ENCODE measurements around the gene RFFL.

RFFL gene

GRCh38 chr17:35018814-35019213, 44.7 kb downstream of the RFFL start:
- H3K9ac ChIP-seq (ENCODE audit: insufficient read length, low read depth): no peak overlapping the region
- no peak for TF ChIP-seq ZNF274 (IDR thresholded peaks at IDR 0.05; ENCODE audit: low read depth, low read length)
- no peak for TF ChIP-seq YY1 (IDR thresholded peaks at IDR 0.05; ENCODE audit: insufficient read depth, insufficient read length)
- no peak for TF ChIP-seq SUZ12 (IDR thresholded peaks at IDR 0.05; ENCODE audit: extremely low read depth, insufficient read depth, insufficient read length)

GRCh38 chr17:35017021-35017420, 46.5 kb downstream of the RFFL start:
- TF ChIP-seq ZNF274 (IDR thresholded peaks at IDR 0.05; ENCODE audit: low read depth, low read length) (no peak), YY1 (IDR thresholded peaks at IDR 0.05; ENCODE audit: insufficient read depth, insufficient read length) (no peak), SUZ12 (IDR thresholded peaks at IDR 0.05; ENCODE audit: extremely low read depth, insufficient read depth, insufficient read length) (no peak)
- H3K4me3 ChIP-seq (ENCODE audit: insufficient read length, low read depth): no peak overlapping the region
- no peaks in the 10 kb centered on the region for H3K27me3 ChIP-seq (ENCODE audit: insufficient read depth, insufficient read length)
- no peak overlapping the region for H3K9ac ChIP-seq (ENCODE audit: insufficient read length, low read depth)
- H3K4me1 ChIP-seq (ENCODE audit: insufficient read depth, insufficient read length): no peaks in the 10 kb centered on the region
- DNase-seq (ENCODE audit: low read depth, low spot score): no peak
- no peaks in the 10 kb centered on the region for H3K9me3 ChIP-seq (ENCODE audit: insufficient read depth, low read length)
- H3K36me3 ChIP-seq (ENCODE audit: insufficient read depth, insufficient read length, low read length): peaks cover 28% of the 10 kb centered on the region

More at GRCh38 chr17:35018814-35019213, 44.7 kb downstream of the RFFL start:
- peaks cover 28% of the 10 kb centered on the region for H3K36me3 ChIP-seq (ENCODE audit: insufficient read depth, insufficient read length, low read length)
- no peaks in the 10 kb centered on the region for H3K4me1 ChIP-seq (ENCODE audit: insufficient read depth, insufficient read length)
- no peak overlapping the region for H3K4me3 ChIP-seq (ENCODE audit: insufficient read length, low read depth)
- no peaks in the 10 kb centered on the region for H3K9me3 ChIP-seq (ENCODE audit: insufficient read depth, low read length)
- no peaks in the 10 kb centered on the region for H3K27me3 ChIP-seq (ENCODE audit: insufficient read depth, insufficient read length)
- no peak for DNase-seq (ENCODE audit: low read depth, low spot score)

- no peaks in the 10 kb centered on the region for H3K9me3 ChIP-seq (ENCODE audit: insufficient read depth, low read length)
- no peaks in the 10 kb centered on the region for H3K27me3 ChIP-seq (ENCODE audit: insufficient read depth, insufficient read length)
- no peak overlapping the region for H3K4me3 ChIP-seq (ENCODE audit: insufficient read length, low read depth)
- H3K9ac ChIP-seq (ENCODE audit: insufficient read length, low read depth): no peak overlapping the region
- H3K4me1 ChIP-seq (ENCODE audit: insufficient read depth, insufficient read length): peaks cover under 1% of the 10 kb centered on the region
- DNase-seq (ENCODE audit: low read depth, low spot score): no peak
- TF ChIP-seq ZNF274 (IDR thresholded peaks at IDR 0.05; ENCODE audit: low read depth, low read length): no peak
- H3K36me3 ChIP-seq (ENCODE audit: insufficient read depth, insufficient read length, low read length): peaks cover 31% of the 10 kb centered on the region
Observed at GRCh38 chr17:35016369-35016768, 47.1 kb downstream of the RFFL start.

- no peak overlapping the region for H3K9ac ChIP-seq (ENCODE audit: insufficient read length, low read depth)
- H3K27me3 ChIP-seq (ENCODE audit: insufficient read depth, insufficient read length): no peaks in the 10 kb centered on the region
- H3K36me3 ChIP-seq (ENCODE audit: insufficient read depth, insufficient read length, low read length): peaks cover 51% of the 10 kb centered on the region
- no peak overlapping the region for H3K4me3 ChIP-seq (ENCODE audit: insufficient read length, low read depth)
- H3K4me1 ChIP-seq (ENCODE audit: insufficient read depth, insufficient read length): peaks cover 3% of the 10 kb centered on the region
- TF ChIP-seq ZNF274 (IDR thresholded peaks at IDR 0.05; ENCODE audit: low read depth, low read length): no peak
- no peak for DNase-seq (ENCODE audit: low read depth, low spot score)
- no peaks in the 10 kb centered on the region for H3K9me3 ChIP-seq (ENCODE audit: insufficient read depth, low read length)
Observed at GRCh38 chr17:35011671-35012216, 51.8 kb downstream of the RFFL start.

- no peaks in the 10 kb centered on the region for H3K27me3 ChIP-seq (ENCODE audit: insufficient read depth, insufficient read length)
- H3K36me3 ChIP-seq (ENCODE audit: insufficient read depth, insufficient read length, low read length): peaks cover 50% of the 10 kb centered on the region
- no peak for TF ChIP-seq YY1 (IDR thresholded peaks at IDR 0.05; ENCODE audit: insufficient read depth, insufficient read length)
- TF ChIP-seq SUZ12 (IDR thresholded peaks at IDR 0.05; ENCODE audit: extremely low read depth, insufficient read depth, insufficient read length): no peak
- no peak for TF ChIP-seq ZNF274 (IDR thresholded peaks at IDR 0.05; ENCODE audit: low read depth, low read length)
- no peaks in the 10 kb centered on the region for H3K9me3 ChIP-seq (ENCODE audit: insufficient read depth, low read length)
- no peak overlapping the region for H3K9ac ChIP-seq (ENCODE audit: insufficient read length, low read depth)
- no peak for DNase-seq (ENCODE audit: low read depth, low spot score)
- peaks cover 3% of the 10 kb centered on the region for H3K4me1 ChIP-seq (ENCODE audit: insufficient read depth, insufficient read length)
- H3K4me3 ChIP-seq (ENCODE audit: insufficient read length, low read depth): no peak overlapping the region
Observed at GRCh38 chr17:35010093-35010492, 53.4 kb downstream of the RFFL start.

- TF ChIP-seq YY1 (IDR thresholded peaks at IDR 0.05; ENCODE audit: insufficient read depth, insufficient read length): no peak
- TF ChIP-seq SUZ12 (IDR thresholded peaks at IDR 0.05; ENCODE audit: extremely low read depth, insufficient read depth, insufficient read length): no peak
- no peak for TF ChIP-seq ZNF274 (IDR thresholded peaks at IDR 0.05; ENCODE audit: low read depth, low read length)
- Histone ChIP-seq H3K9ac (ENCODE audit: insufficient read length, low read depth) (no peak overlapping the region), H3K4me3 (ENCODE audit: insufficient read length, low read depth) (no peak overlapping the region), H3K27me3 (ENCODE audit: insufficient read depth, insufficient read length) (no peaks in the 10 kb centered on the region), H3K9me3 (ENCODE audit: insufficient read depth, low read length) (no peaks in the 10 kb centered on the region), H3K4me1 (ENCODE audit: insufficient read depth, insufficient read length) (peaks cover 3% of the 10 kb centered on the region), H3K36me3 (ENCODE audit: insufficient read depth, insufficient read length, low read length) (peaks cover 75% of the 10 kb centered on the region)
- no peak for DNase-seq (ENCODE audit: low read depth, low spot score)
Observed at GRCh38 chr17:35006961-35007360, 56.5 kb downstream of the RFFL start.

- H3K9me3 ChIP-seq (ENCODE audit: insufficient read depth, low read length): no peaks in the 10 kb centered on the region
- no peak overlapping the region for H3K4me3 ChIP-seq (ENCODE audit: insufficient read length, low read depth)
- H3K36me3 ChIP-seq (ENCODE audit: insufficient read depth, insufficient read length, low read length): peaks cover 75% of the 10 kb centered on the region
- H3K4me1 ChIP-seq (ENCODE audit: insufficient read depth, insufficient read length): peaks cover 2% of the 10 kb centered on the region
- TF ChIP-seq ZNF274 (IDR thresholded peaks at IDR 0.05; ENCODE audit: low read depth, low read length) (no peak), SUZ12 (IDR thresholded peaks at IDR 0.05; ENCODE audit: extremely low read depth, insufficient read depth, insufficient read length) (no peak), YY1 (IDR thresholded peaks at IDR 0.05; ENCODE audit: insufficient read depth, insufficient read length) (no peak)
- H3K27me3 ChIP-seq (ENCODE audit: insufficient read depth, insufficient read length): no peaks in the 10 kb centered on the region
- H3K9ac ChIP-seq (ENCODE audit: insufficient read length, low read depth): no peak overlapping the region
- no peak for DNase-seq (ENCODE audit: low read depth, low spot score)
Observed at GRCh38 chr17:35006345-35006744, 57.2 kb downstream of the RFFL start.

GRCh38 chr17:35003778-35004177, 59.7 kb downstream of the RFFL start:
- TF ChIP-seq YY1 (IDR thresholded peaks at IDR 0.05; ENCODE audit: insufficient read depth, insufficient read length): no peak
- no peak for TF ChIP-seq SUZ12 (IDR thresholded peaks at IDR 0.05; ENCODE audit: extremely low read depth, insufficient read depth, insufficient read length)
- no peak for TF ChIP-seq ZNF274 (IDR thresholded peaks at IDR 0.05; ENCODE audit: low read depth, low read length)
- no peaks in the 10 kb centered on the region for H3K4me1 ChIP-seq (ENCODE audit: insufficient read depth, insufficient read length)
- H3K27me3 ChIP-seq (ENCODE audit: insufficient read depth, insufficient read length): no peaks in the 10 kb centered on the region
- no peaks in the 10 kb centered on the region for H3K9me3 ChIP-seq (ENCODE audit: insufficient read depth, low read length)
- no peak for DNase-seq (ENCODE audit: low read depth, low spot score)
- H3K4me3 ChIP-seq (ENCODE audit: insufficient read length, low read depth): no peak overlapping the region
- H3K36me3 ChIP-seq (ENCODE audit: insufficient read depth, insufficient read length, low read length): peaks cover 88% of the 10 kb centered on the region
- no peak overlapping the region for H3K9ac ChIP-seq (ENCODE audit: insufficient read length, low read depth)

All from NT2/D1 (cell line).